SHP77 treated with DMSO at 0.1 percent for 48 hours (cell line): Measurements from ENCODE around the gene FSTL5.

Experiments
- DNase-seq: peaks from one replicate; lab custom pipeline; 2025; lab: John Stamatoyannopoulos, UW

The FSTL5 gene

GRCh38 chr4:161444626-161445025, 719.2 kb downstream of the FSTL5 start:
- no peak for DNase-seq

GRCh38 chr4:161442921-161443320, 720.9 kb downstream of the FSTL5 start:
- DNase-seq = no peak

GRCh38 chr4:161438096-161438495, 725.7 kb downstream of the FSTL5 start:
- no peak for DNase-seq

GRCh38 chr4:161428180-161428965, 735.4 kb downstream of the FSTL5 start:
- DNase-seq = no peak

- DNase-seq = no peak
Observed at GRCh38 chr4:161419822-161420221, 744.0 kb downstream of the FSTL5 start.

- no peak for DNase-seq
Observed at GRCh38 chr4:161411901-161412300, 751.9 kb downstream of the FSTL5 start.

GRCh38 chr4:161404346-161405110, 759.3 kb downstream of the FSTL5 start:
- DNase-seq = no peak

GRCh38 chr4:161403781-161404180, 760.0 kb downstream of the FSTL5 start:
- DNase-seq = no peak

GRCh38 chr4:161393602-161394001, 770.2 kb downstream of the FSTL5 start:
- no peak for DNase-seq

GRCh38 chr4:161382655-161383054, 781.1 kb downstream of the FSTL5 start:
- no peak for DNase-seq

GRCh38 chr4:161376275-161376674, 787.5 kb downstream of the FSTL5 start:
- DNase-seq = no peak

GRCh38 chr4:161364681-161365080, 799.1 kb downstream of the FSTL5 start:
- no peak for DNase-seq

GRCh38 chr4:161360982-161361381, 802.8 kb downstream of the FSTL5 start:
- no peak for DNase-seq

- no peak for DNase-seq
Observed at GRCh38 chr4:161359491-161359890, 804.3 kb downstream of the FSTL5 start.

GRCh38 chr4:161356351-161356750, 807.4 kb downstream of the FSTL5 start:
- peak; percentile 5 for DNase-seq

- DNase-seq = no peak
Observed at GRCh38 chr4:161350946-161351345, 812.9 kb downstream of the FSTL5 start.

- no peak for DNase-seq
Observed at GRCh38 chr4:161345741-161346140, 818.1 kb downstream of the FSTL5 start.

GRCh38 chr4:161343569-161343950, 820.2 kb downstream of the FSTL5 start:
- no peak for DNase-seq

- no peak for DNase-seq
Observed at GRCh38 chr4:161342881-161343568, 820.8 kb downstream of the FSTL5 start.

- DNase-seq = no peak
Observed at GRCh38 chr4:161336621-161337020, 827.2 kb downstream of the FSTL5 start.

- no peak for DNase-seq
Observed at GRCh38 chr4:161336016-161336530, 827.7 kb downstream of the FSTL5 start.
